IMR-90 (cell line): ENCODE data around the gene CLDN7. TPM values are rescaled to one million over a fixed set of nuclear protein-coding genes. Genes with fewer than 3 reads are reported as not detected.

Experiments
- ATAC-seq: fragments of 200-7000 bp; cut with Tn5 transposase; 2 replicates; pipeline ENCODE4 v1.9.1; 2020; ENCODE audit warnings: low read depth, mild to moderate bottlenecking, moderate library complexity
- BruUV-seq: library from RNA; stranded (reverse); fragments of 400-500 nt; replicated peaks from 2 replicates; lab custom pipeline; 2021; lab: Mats Ljungman, UMichigan
- CTCF ChIA-PET: fragments of 300-600 bp; formaldehyde crosslinking; extraction: SDS; loops from one replicate; lab custom pipeline; 2021; ENCODE audit warnings: antibody characterized with exemption; lab: Yijun Ruan, JAX
- POLR2A ChIA-PET: fragments of 300-600 bp; sonication (Branson Sonifier 250); formaldehyde crosslinking; loops from one replicate; lab custom pipeline; 2022; ENCODE audit warnings: antibody characterized with exemption; ENCODE audit not compliant: unreplicated experiment; lab: Charles Lee
- DNase-seq: peaks from one replicate; pipeline ENCODE4 v3.0.0; 2013
- H2AFZ ChIP-seq: replicated peaks from 2 replicates; pipeline ENCODE3; 2013; ENCODE audit warnings: low read length, mild to moderate bottlenecking; ENCODE audit not compliant: poor library complexity
- H2AK5ac ChIP-seq: 2 replicates; pipeline ENCODE4 v1.6.1; 2013; ENCODE audit warnings: low read depth, low read length, inconsistent platforms
- H2AK9ac ChIP-seq: replicated peaks from 2 replicates; pipeline ENCODE3; 2013; ENCODE audit warnings: mild to moderate bottlenecking, low read depth, low read length, moderate library complexity; ENCODE audit not compliant: poor library complexity
- H2BK120ac ChIP-seq: 2 replicates; pipeline ENCODE4 v1.6.1; 2013; ENCODE audit warnings: low read depth, low read length, inconsistent platforms
- H2BK15ac ChIP-seq: 3 replicates; pipeline ENCODE4 v1.6.1; 2013; ENCODE audit warnings: low read depth, low read length, inconsistent platforms
- H2BK20ac ChIP-seq: 2 replicates; pipeline ENCODE4 v1.6.1; 2013; ENCODE audit warnings: low read depth, mild to moderate bottlenecking, inconsistent platforms, low read length, moderate library complexity
- H2BK5ac ChIP-seq: 2 replicates; pipeline ENCODE4 v1.6.1; 2013; ENCODE audit warnings: mild to moderate bottlenecking, low read depth, low read length, inconsistent platforms; ENCODE audit not compliant: poor library complexity, severe bottlenecking
- H3K14ac ChIP-seq: replicated peaks from 2 replicates; pipeline ENCODE4 v1.6.1; 2013; ENCODE audit warnings: low read depth, low read length, inconsistent platforms
- H3K18ac ChIP-seq: 2 replicates; pipeline ENCODE4 v1.6.1; 2013; ENCODE audit warnings: low read depth, low read length, control low read depth
- H3K23ac ChIP-seq: 2 replicates; pipeline ENCODE4 v1.6.1; 2013; ENCODE audit warnings: low read depth, low read length, inconsistent platforms
- H3K27ac ChIP-seq: 2 replicates; pipeline ENCODE4 v1.5.1; 2013; ENCODE audit warnings: mild to moderate bottlenecking, control low read depth, low read length; ENCODE audit not compliant: insufficient read depth
- H3K27me3 ChIP-seq: 2 replicates; pipeline ENCODE4 v1.6.1; 2013; ENCODE audit warnings: low read length; ENCODE audit not compliant: control insufficient read depth, insufficient read depth
- H3K36me3 ChIP-seq: 2 replicates; pipeline ENCODE4 v1.6.1; 2013; ENCODE audit warnings: low read length, mixed read lengths; ENCODE audit not compliant: control insufficient read depth, insufficient read depth
- H3K4ac ChIP-seq: 2 replicates; pipeline ENCODE4 v1.6.1; 2013; ENCODE audit warnings: low read depth, low read length, inconsistent platforms
- H3K4me1 ChIP-seq: 2 replicates; pipeline ENCODE4 v1.6.1; 2013; ENCODE audit warnings: low read length, mixed read lengths; ENCODE audit not compliant: control insufficient read depth, insufficient read depth
- H3K4me2 ChIP-seq: 2 replicates; pipeline ENCODE4 v1.6.1; 2013; ENCODE audit warnings: low read depth, mild to moderate bottlenecking, control low read depth, low read length, moderate library complexity
- H3K4me3 ChIP-seq: 2 replicates; pipeline ENCODE4 v1.5.1; 2013; ENCODE audit warnings: low read depth, mild to moderate bottlenecking, control low read depth, low read length, moderate library complexity; ENCODE audit not compliant: insufficient read depth
- H3K56ac ChIP-seq: 2 replicates; pipeline ENCODE4 v1.6.1; 2013; ENCODE audit warnings: low read length, inconsistent platforms; ENCODE audit not compliant: insufficient read depth; ENCODE audit errors: extremely low read depth
- H3K79me1 ChIP-seq, 2 experiments: 2 replicates each; pipeline ENCODE4 v1.6.1; 2013; ENCODE audit warnings: low read length in 2 of 2, inconsistent platforms in 1 of 2, low read depth in 1 of 2
- H3K9ac ChIP-seq: 2 replicates; pipeline ENCODE4 v1.6.1; 2013; ENCODE audit warnings: low read depth, low read length, control low read depth
- H3K9me1 ChIP-seq: 2 replicates; pipeline ENCODE4 v1.6.1; 2013; ENCODE audit warnings: low read length, inconsistent platforms; ENCODE audit not compliant: insufficient read depth
- H3K9me3 ChIP-seq: 2 replicates; pipeline ENCODE4 v1.6.1; 2013; ENCODE audit warnings: low read length; ENCODE audit not compliant: control insufficient read depth, insufficient read depth
- H4K20me1 ChIP-seq: 2 replicates; pipeline ENCODE4 v1.6.1; 2013; ENCODE audit warnings: low read length, inconsistent platforms; ENCODE audit not compliant: insufficient read depth
- H4K5ac ChIP-seq: 2 replicates; pipeline ENCODE4 v1.6.1; 2013; ENCODE audit warnings: mild to moderate bottlenecking, low read depth, low read length, control low read depth
- H4K8ac ChIP-seq, 2 experiments: 2 replicates each; pipeline ENCODE4 v1.6.1; 2013; ENCODE audit warnings: low read depth in 2 of 2, low read length in 2 of 2, control low read depth in 1 of 2, inconsistent platforms in 1 of 2
- H4K91ac ChIP-seq: 2 replicates; pipeline ENCODE4 v1.6.1; 2013; ENCODE audit warnings: low read depth, low read length, inconsistent platforms; ENCODE audit not compliant: insufficient read depth
- BHLHE40 ChIP-seq: fragments of 150-350 bp; IDR thresholded peaks from 2 replicates; pipeline ENCODE4 v1.6.1; 2016; ENCODE audit warnings: mild to moderate bottlenecking, low read depth, low read length
- CHD1 ChIP-seq: IDR thresholded peaks from 2 replicates; pipeline ENCODE4 v1.6.1; 2012; ENCODE audit warnings: low read depth, low read length, improper control_type of control experiment
- ELK1 ChIP-seq: fragments of 150-350 bp; IDR thresholded peaks from 2 replicates; pipeline ENCODE4 v1.6.1; 2016; ENCODE audit warnings: low read depth, mild to moderate bottlenecking, low read length, moderate library complexity, borderline replicate concordance
- FOS ChIP-seq: fragments of 150-350 bp; IDR thresholded peaks from 2 replicates; pipeline ENCODE4 v1.6.1; 2016; ENCODE audit warnings: low read depth, low read length
- MXI1 ChIP-seq: IDR thresholded peaks from 2 replicates; pipeline ENCODE4 v1.6.1; 2012; ENCODE audit warnings: low read depth, mild to moderate bottlenecking, low read length, moderate library complexity, borderline replicate concordance
- POLR2A ChIP-seq: IDR thresholded peaks from 2 replicates; pipeline ENCODE4 v1.6.1; 2012; ENCODE audit warnings: mild to moderate bottlenecking, low read depth, low read length
- RAD21 ChIP-seq: IDR thresholded peaks from 2 replicates; pipeline ENCODE4 v1.6.1; 2012; ENCODE audit warnings: low read length, improper control_type of control experiment
- RCOR1 ChIP-seq: IDR thresholded peaks from 2 replicates; pipeline ENCODE4 v1.6.1; 2012; ENCODE audit warnings: mild to moderate bottlenecking, low read length, improper control_type of control experiment; ENCODE audit not compliant: insufficient replicate concordance
- WGBS, 2 experiments: methylation state at CpG; one replicate each; pipeline versions ENCODE4 v1.1.5 to v1.1.7; 2013; ENCODE audit warnings: missing lambda C conversion rate in 2 of 2; ENCODE audit not compliant: insufficient read length in 1 of 2; ENCODE audit errors: extremely low coverage in 2 of 2; 5-methylcytosine and 5-hydroxymethylcytosine counted together
- dilution Hi-C: fragments of 300-500 bp; cut with HindIII; formaldehyde crosslinking; loops from one replicate; pipeline ENCODE4 v1.14.3; 2018; ENCODE audit warnings: low sequenced_read_pairs; ENCODE audit not compliant: unreplicated experiment
- in situ Hi-C: fragments of 300-500 bp; cut with MboI; formaldehyde crosslinking; loops from 3 replicates; pipeline ENCODE4 v1.14.3; 2019; ENCODE audit warnings: low sequenced_read_pairs, inconsistent platforms, mixed read lengths
- intact Hi-C: fragments of 100-400 bp; cut with micrococcal nuclease; formaldehyde crosslinking; loops from 2 replicates; pipeline ENCODE4 v1.10.0; 2022
- polyA plus RNA-seq, 3 experiments: library from polyadenylated mRNA; depleted of rRNA; stranded (reverse); fragments of >200 nt; gene quantifications; 2 replicates each; pipeline ENCODE4 v1.2.3, GENCODE V29; 2012; ENCODE audit warnings: low replicate concordance in 1 of 3
- total RNA-seq: library from RNA; depleted of rRNA; stranded (reverse); fragments of >200 nt; gene quantifications from 2 replicates; pipeline ENCODE4 v1.2.3, GENCODE V29; 2012
- TF ChIP-seq, protein P1 (sequence below): conservative IDR thresholded peaks from 2 replicates; pipeline ENCODE4 v1.5.1; 2012; ENCODE audit warnings: mild to moderate bottlenecking, low read depth, low read length, improper control_type of control experiment

The CLDN7 gene
- total and polyA plus RNA-seq, 2 of the 4 experiments (the other 2 are of a cell fraction) = 1.4 TPM

GRCh38 chr17:7263801-7264078 lies 1.5 kb upstream of the CLDN7 start:
- Histone ChIP-seq H3K4ac (peak overlapping the region; percentile 77; the same call in 1 of the 2 replicates), H2BK20ac (peak overlapping the region; percentile 2; the same call in 1 of the 2 replicates), H3K4me3 (no peak overlapping the region), H3K27me3 (peaks cover 13% of the 10 kb centered on the region; the same call in 1 of the 2 replicates), H2BK5ac (no peak overlapping the region), H2AFZ (no peak overlapping the region), H3K9me1 (peaks cover 10% of the 10 kb centered on the region), H4K5ac (no peak overlapping the region), H3K56ac (no peak overlapping the region), H3K18ac (no peak overlapping the region), H2BK120ac (peak overlapping the region; percentile 88; the same call in 1 of the 2 replicates), H4K20me1 (no peaks in the 10 kb centered on the region), H4K8ac (peak overlapping the region; percentile 78 to 98; a peak in 3 of 4 replicates), H3K23ac (no peak overlapping the region; the same call in 1 of the 2 replicates), H3K27ac (no peak overlapping the region), H2AK9ac (peak overlapping the region; percentile 45), H4K91ac (peak overlapping the region; percentile 79), H3K14ac (no peak overlapping the region), H3K4me1 (peaks cover 11% of the 10 kb centered on the region), H3K36me3 (peaks cover 10% of the 10 kb centered on the region), H2AK5ac (peak overlapping the region; percentile 81; the same call in 1 of the 2 replicates), H3K9me3 (no peaks in the 10 kb centered on the region), H3K9ac (no peak overlapping the region), H2BK15ac (no peak overlapping the region), H3K79me1 (no peaks in the 10 kb centered on the region), H3K4me2 (no peak overlapping the region)
- WGBS, 2 experiments = 53% methylated on average over 4 of the region's 4 CpGs; no CpG with 5 or more reads in 1 of the 2 experiments
- ChIA-PET CTCF (interaction anchor here (1.3 to 1.6 kb wide), 2 partner anchors 17 to 32 kb away, joined by 5 to 7 read pairs; no protein-coding TSS in a partner anchor), POLR2A (interaction anchor here (0.6 kb wide), 1 partner anchor 10 kb away, joined by 9 read pairs; no protein-coding TSS in a partner anchor)
- no peak for DNase-seq
- in situ Hi-C loops = no loop called here
- dilution Hi-C loops = no loop called here
- no peak for TF ChIP-seq RCOR1
- no peak for TF ChIP-seq BHLHE40
- no peak for TF ChIP-seq FOS
- TF ChIP-seq RAD21 = no peak
- TF ChIP-seq CHD1 = no peak
- no peak for TF ChIP-seq POLR2A
- TF ChIP-seq, protein P1, sequence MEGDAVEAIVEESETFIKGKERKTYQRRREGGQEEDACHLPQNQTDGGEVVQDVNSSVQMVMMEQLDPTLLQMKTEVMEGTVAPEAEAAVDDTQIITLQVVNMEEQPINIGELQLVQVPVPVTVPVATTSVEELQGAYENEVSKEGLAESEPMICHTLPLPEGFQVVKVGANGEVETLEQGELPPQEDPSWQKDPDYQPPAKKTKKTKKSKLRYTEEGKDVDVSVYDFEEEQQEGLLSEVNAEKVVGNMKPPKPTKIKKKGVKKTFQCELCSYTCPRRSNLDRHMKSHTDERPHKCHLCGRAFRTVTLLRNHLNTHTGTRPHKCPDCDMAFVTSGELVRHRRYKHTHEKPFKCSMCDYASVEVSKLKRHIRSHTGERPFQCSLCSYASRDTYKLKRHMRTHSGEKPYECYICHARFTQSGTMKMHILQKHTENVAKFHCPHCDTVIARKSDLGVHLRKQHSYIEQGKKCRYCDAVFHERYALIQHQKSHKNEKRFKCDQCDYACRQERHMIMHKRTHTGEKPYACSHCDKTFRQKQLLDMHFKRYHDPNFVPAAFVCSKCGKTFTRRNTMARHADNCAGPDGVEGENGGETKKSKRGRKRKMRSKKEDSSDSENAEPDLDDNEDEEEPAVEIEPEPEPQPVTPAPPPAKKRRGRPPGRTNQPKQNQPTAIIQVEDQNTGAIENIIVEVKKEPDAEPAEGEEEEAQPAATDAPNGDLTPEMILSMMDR = no peak
- no peak for TF ChIP-seq ELK1
- no peak for TF ChIP-seq MXI1
- intact Hi-C loops = no loop called here
- no peak for ATAC-seq
- no TSS peak for BruUV-seq
